Gastroesophageal sphincter (tissue), 3 donors: Measurements from ENCODE around the gene MYBPH.

Experiments
- CTCF ChIP-seq, 4 experiments: fragments of 200-600 bp in 2 of 4; fragments of 450-650 bp in 2 of 4; sonication (generic) in 1 of 4; IDR thresholded peaks; one replicate each; pipeline ENCODE4 v1.5.1; 2017 to 2019; ENCODE audit warnings: antibody characterized with exemption in 4 of 4, mild to moderate bottlenecking in 2 of 4, moderate library complexity in 2 of 4
- POLR2A ChIP-seq, 2 donors: fragments of 450-650 bp; IDR thresholded peaks; one replicate each; pipeline ENCODE4 v1.6.1; 2017; ENCODE audit warnings: antibody characterized with exemption in 2 of 2, mild to moderate bottlenecking in 2 of 2, moderate library complexity in 1 of 2

DNA sequence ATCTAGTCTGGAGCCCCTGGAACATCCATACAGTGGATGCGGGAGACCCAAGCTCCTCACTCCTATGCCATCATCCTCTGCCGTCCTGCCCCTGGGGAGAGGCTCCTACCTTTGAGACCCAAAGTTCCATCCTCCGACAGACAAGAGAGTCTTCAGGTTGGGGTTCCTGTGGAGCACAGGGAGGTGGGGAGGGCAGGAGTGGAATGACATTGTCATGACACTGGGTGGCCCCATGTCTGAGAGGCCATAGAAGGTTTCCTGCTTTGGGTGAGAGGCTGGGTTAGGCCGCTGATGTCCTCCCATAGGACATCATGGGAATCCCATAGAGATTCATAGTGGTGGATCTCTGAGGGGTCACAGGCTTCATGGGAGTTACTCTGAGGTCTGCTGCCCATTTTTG is 8.8 kb upstream of the MYBPH start:
- TF ChIP-seq CTCF (IDR thresholded peaks at IDR 0.05) (no peak), POLR2A (IDR thresholded peaks at IDR 0.05) (no peak)
